ENCODE measurements around the gene SLC25A6. TPM values are rescaled to one million over a fixed set of nuclear protein-coding genes. Genes with fewer than 3 reads are reported as not detected.
A peak's percentile ranks its signal among the peaks of the same experiment; 100 is the strongest.

SLC25A6 gene
- total RNA-seq (2013; cell fraction: nucleolus; rRNA removed), result 200 and 249 TPM in 2 replicates
- total RNA-seq (2014; rRNA removed) (225 and 293 TPM in 2 replicates), total RNA-seq (2014; rRNA removed; fragmentation: Illumina TruSeq; extraction: Trizol) (261 and 287 TPM in 2 replicates), total RNA-seq (2021) (632 and 654 TPM in 2 replicates), polyA plus RNA-seq (2011; rRNA removed) (157 and 352 TPM in 2 replicates), polyA plus RNA-seq (2014; fragmentation: Illumina TruSeq; extraction: Trizol) (34.2 and 187 TPM in 2 replicates), polyA plus RNA-seq (2014; fragmentation: Nextera tagmentation; extraction: Ambion mirVana) (100 to 1,000 TPM in 1 of 2 experiments, 10 to 100 TPM in 1; 61.9 to 127 TPM), polyA plus RNA-seq (2014; rRNA removed) (642 and 753 TPM in 2 replicates), polyA plus RNA-seq (2016; fragmentation: Nextera tagmentation; extraction: Ambion mirVana) (100 to 1,000 TPM; 447 to 454 TPM), polyA minus RNA-seq (2011; rRNA and poly(A)+ RNA removed) (274 and 515 TPM in 2 replicates), Bru-seq, nascent RNA (percentile 97 among the genes with signal in this experiment), BruChase-seq, experiment 1, labeled RNA remaining after a 6-hour chase (percentile 97 among the genes with signal in this experiment), BruChase-seq, experiment 2, labeled RNA remaining after a 2-hour chase (percentile 93 among the genes with signal in this experiment)
- polyA plus RNA-seq (2011; ENCODE audit: low read depth), result 286 TPM
- polyA plus RNA-seq (2011; cell fraction: cytosol; rRNA removed), result 683 and 869 TPM in 2 replicates
- polyA plus RNA-seq (2011; cell fraction: nucleus; rRNA removed), result 295 and 304 TPM in 2 replicates
- 757 and 810 TPM in 2 replicates for polyA plus RNA-seq (2012)
- 253 and 254 TPM in 2 replicates for polyA minus RNA-seq (2011; cell fraction: cytosol; rRNA and poly(A)+ RNA removed)
- 107 and 179 TPM in 2 replicates for polyA minus RNA-seq (2011; cell fraction: nucleus; rRNA and poly(A)+ RNA removed)
- long read RNA-seq, experiment 1, transcript SLC25A6-201 (4 exons, 2,062 nt), result major isoform, 812 of 838 reads
- long read RNA-seq, experiment 1, partial matches to known transcripts, result 11 of 838 reads
- long read RNA-seq, experiment 1, other reads (novel, unspliced or antisense), result 15 of 838 reads
- long read RNA-seq, experiment 2, transcript SLC25A6-201 (4 exons, 2,062 nt), result major isoform, 341 of 380 reads
- long read RNA-seq, experiment 2, partial matches to known transcripts, result 14 of 380 reads
- long read RNA-seq, experiment 2, other reads (novel, unspliced or antisense), result 25 of 380 reads

GRCh38 chrX:1391707-1392375 lies at the start of gene SLC25A6:
SLC25A6 (minus strand) TSS chrX:1392113; CDS start chrX:1392009, 104 bp downstream.
- no peaks in the 10 kb centered on the region for H3K27me3 ChIP-seq (replicated peaks in 1 of 2; ENCODE audit: control insufficient read depth in 2 of 2, insufficient read depth in 2 of 2, low read length in 1 of 2)
- no peaks in the 10 kb centered on the region for H3K9me3 ChIP-seq (replicated peaks; ENCODE audit: control insufficient read depth, insufficient read depth, low read length)
- ChIA-PET CTCF (no interaction called here), RAD21 (ENCODE audit: unreplicated experiment) (no interaction called here), SMC1A (ENCODE audit: uncharacterized antibody, unreplicated experiment) (no interaction called here), POLR2A (no interaction called here)
- H4K20me1 ChIP-seq (ENCODE audit: control insufficient read depth, insufficient read depth), result peaks cover 19% of the 10 kb centered on the region; the same call in 1 of the 2 replicates
- H3K4me2 ChIP-seq (ENCODE audit: control insufficient read depth, insufficient read depth), result peak within 1 kb of the TSS; percentile 87
- peak within 1 kb of the TSS; percentile 99 for H3K27ac ChIP-seq (ENCODE audit: control insufficient read depth, insufficient read depth)
- peaks cover 10% of the 10 kb centered on the region for H3K4me1 ChIP-seq (ENCODE audit: control insufficient read depth, insufficient read depth, low read length)
- H2AFZ ChIP-seq (ENCODE audit: control insufficient read depth, low read depth, low read length), result peak within 1 kb of the TSS; percentile 55
- peak within 1 kb of the TSS; percentile 99 for H3K9ac ChIP-seq (ENCODE audit: control insufficient read depth, insufficient read depth, low read length)
- intact Hi-C loops (cut with micrococcal nuclease; ENCODE audit: unreplicated experiment), result loop anchor here (1.0 to 2.0 kb wide), 3 partner anchors 60 to 145 kb away; partner anchors contain the start of gene ASMTL
- peak within 1 kb of the TSS; percentile 94 for H3K4me3 ChIP-seq
- DNase-seq (ENCODE audit: low read depth, low spot score) (peak; percentile 88), FAIRE-seq (peak; percentile 98), ATAC-seq (peak; percentile 95)
- in situ Hi-C loops (cut with MboI), result no loop called here
- peaks cover 75% of the 10 kb centered on the region for H3K79me2 ChIP-seq (ENCODE audit: control insufficient read depth, insufficient read depth, low read length)
- WGBS (ENCODE audit: insufficient coverage, insufficient replicate concordance, low lambda C conversion rate, missing lambda C conversion rate), result 1% methylated on average over 63 of the region's 90 CpGs
- peaks cover 22 to 33% of the 10 kb centered on the region in 2 experiments; a peak in 3 of 4 replicates for H3K36me3 ChIP-seq (ENCODE audit: control insufficient read depth in 2 of 2, insufficient read depth in 2 of 2, low read length in 1 of 2)
- no TSS peak for BruUV-seq (replicated peaks)
- TF ChIP-seq CBX3 (IDR thresholded peaks at IDR 0.05; ENCODE audit: borderline replicate concordance, low read depth) (no peak), SMARCA5 (IDR thresholded peaks at IDR 0.05) (peak; percentile 94), USF1 (IDR thresholded peaks at IDR 0.05; ENCODE audit: borderline replicate concordance, extremely low read length, insufficient read depth, low read depth, low read length) (peak; percentile 99), CHD1 (IDR thresholded peaks at IDR 0.05; ENCODE audit: low read depth, low read length) (peak; percentile 90), IRF4 (IDR thresholded peaks at IDR 0.05; ENCODE audit: low read depth, low read length) (no peak), KLF5 (IDR thresholded peaks at IDR 0.05; ENCODE audit: partially characterized antibody) (peak; percentile 91), RUNX3 (IDR thresholded peaks at IDR 0.05; ENCODE audit: low read length) (no peak), IRF5 (IDR thresholded peaks at IDR 0.05; ENCODE audit: borderline replicate concordance) (no peak), REST (IDR thresholded peaks at IDR 0.05; ENCODE audit: low read depth, low read length) (0 out of 2 replicates have a peak, but pooled peaks have one; percentile 12), STAT1 (conservative IDR thresholded peaks at IDR 0.05) (0 out of 2 replicates have a peak, but pooled peaks have one; percentile 80)
